Peyer's patch (tissue), 4 donors: ENCODE results near the gene NCLN. TPM values are rescaled to one million over a fixed set of nuclear protein-coding genes. Genes with fewer than 3 reads are reported as not detected.
A peak's percentile ranks its signal among the peaks of the same experiment; 100 is the strongest.

Experiments used
- DNase-seq, 3 donors: peaks; one replicate each; pipeline ENCODE4 v3.0.0-alpha.2; 2017 to 2019
- H3K27ac ChIP-seq, 4 donors: fragments of 200-600 bp; sonication (generic); one replicate each; pipeline ENCODE4 v1.5.1; 2016 to 2019
- H3K27me3 ChIP-seq, 2 donors: fragments of 200-600 bp; sonication (generic); one replicate each; pipeline ENCODE4 v1.5.1; 2019
- H3K36me3 ChIP-seq, 3 donors: fragments of 200-600 bp; sonication (generic); one replicate each; pipeline ENCODE4 v1.5.1; 2016 to 2019
- H3K4me1 ChIP-seq, 4 donors: fragments of 200-600 bp; sonication (generic); one replicate each; pipeline ENCODE4 v1.5.1; 2016 to 2019
- H3K4me3 ChIP-seq, 4 donors: fragments of 200-600 bp; sonication (generic); 1 replicate in 3 of 4; 2 replicates in 1 of 4; pipeline ENCODE4 v1.5.1; 2016 to 2019; ENCODE audit warnings: mild to moderate bottlenecking in 1 of 4
- H3K9me3 ChIP-seq, 4 donors: fragments of 200-600 bp; sonication (generic); one replicate each; pipeline ENCODE4 v1.5.1; 2016 to 2019; ENCODE audit warnings: mild to moderate bottlenecking in 1 of 4
- CTCF ChIP-seq, 6 experiments: fragments of 450-650 bp in 4 of 6; fragments of 200-600 bp in 2 of 6; sonication (generic) in 1 of 6; IDR thresholded peaks; one replicate each; pipeline ENCODE4 v1.5.1; 2017 to 2019; ENCODE audit warnings: antibody characterized with exemption in 6 of 6, mild to moderate bottlenecking in 3 of 6, moderate library complexity in 1 of 6
- POLR2A ChIP-seq, 2 donors: fragments of 450-650 bp; IDR thresholded peaks; one replicate each; pipeline ENCODE4 v1.5.1; 2017; ENCODE audit warnings: antibody characterized with exemption in 2 of 2, mild to moderate bottlenecking in 2 of 2, moderate library complexity in 2 of 2
- total RNA-seq, 4 donors: library from RNA; depleted of rRNA; stranded (reverse); fragments of >200 nt; gene quantifications; one replicate each; pipeline ENCODE4 v1.1.0, GENCODE V29; 2016

NCLN gene
- total RNA-seq, 4 donors from 2014 or later: 84.2 to 126 (median 117) TPM

- no peaks in the 10 kb centered on the region for H3K36me3 ChIP-seq
- no peak overlapping the region for H3K27ac ChIP-seq
- no peak overlapping the region for H3K4me3 ChIP-seq
- TF ChIP-seq CTCF (IDR thresholded peaks at IDR 0.05) (no peak), POLR2A (IDR thresholded peaks at IDR 0.05) (no peak)
- no peak for DNase-seq
- no peaks in the 10 kb centered on the region for H3K27me3 ChIP-seq
- H3K4me1 ChIP-seq: peaks cover 0 to 26% (median 23%) of the 10 kb centered on the region in 4 donors
- H3K9me3 ChIP-seq: no peaks in the 10 kb centered on the region
Measured at GRCh38 chr19:3183721-3184641, 1.7 kb upstream of the NCLN start.

GRCh38 chr19:3184847-3185460, 776 bp upstream of the NCLN start:
- DNase-seq: peak in 2 of 3 donors; percentile 81 to 86

DNA sequence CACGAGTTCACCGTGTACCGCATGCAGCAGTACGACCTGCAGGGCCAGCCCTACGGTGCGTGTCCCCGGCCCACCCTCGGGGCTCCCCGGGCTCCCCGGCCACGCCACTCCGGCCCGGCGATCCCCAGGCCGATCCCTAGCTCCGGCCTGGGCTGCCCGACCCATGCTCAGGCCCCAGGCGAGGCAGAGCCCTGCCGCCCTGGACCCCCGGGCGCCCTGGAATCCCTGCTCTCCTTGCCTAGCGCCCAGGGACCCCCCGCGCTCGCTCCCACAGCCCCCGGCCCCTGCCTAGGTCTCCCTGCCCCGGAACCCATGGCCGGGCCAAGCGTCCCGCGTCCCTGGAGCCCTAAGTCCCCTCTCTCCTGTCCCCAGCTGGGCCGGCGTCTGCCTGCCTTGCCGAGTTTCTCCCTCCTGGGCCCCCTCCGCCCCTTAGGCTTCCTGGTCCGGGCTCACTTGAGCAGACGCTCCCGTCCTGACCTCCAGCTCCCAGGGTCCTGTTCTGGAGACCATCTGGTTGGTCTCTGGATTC, 494 bp downstream of the NCLN start:
- H3K27ac ChIP-seq: peak overlapping the region; percentile 68 to 97 (median 83)

More at GRCh38 chr19:3184847-3185460, 776 bp upstream of the NCLN start:
- Histone ChIP-seq H3K4me1 (peaks cover 6 to 30% (median 23%) of the 10 kb centered on the region in 4 donors), H3K27ac (peak overlapping the region; percentile 68 to 97 (median 83)), H3K9me3 (no peaks in the 10 kb centered on the region), H3K4me3 (peak overlapping the region; percentile 72 to 97 (median 90)), H3K36me3 (no peaks in the 10 kb centered on the region), H3K27me3 (no peaks in the 10 kb centered on the region)
- TF ChIP-seq POLR2A (IDR thresholded peaks at IDR 0.05) (no peak), CTCF (IDR thresholded peaks at IDR 0.05) (no peak)

GRCh38 chr19:3186891-3187661, 1.3 kb downstream of the NCLN start:
- DNase-seq: no peak
- peaks cover 6 to 25% (median 22%) of the 10 kb centered on the region in 4 donors for H3K4me1 ChIP-seq
- H3K27ac ChIP-seq: peak overlapping the region in 3 of 4 donors; percentile 68 to 97 (median 83)
- peak overlapping the region; percentile 72 to 97 (median 90) for H3K4me3 ChIP-seq
- H3K27me3 ChIP-seq: no peaks in the 10 kb centered on the region
- H3K9me3 ChIP-seq: no peaks in the 10 kb centered on the region
- TF ChIP-seq CTCF (IDR thresholded peaks at IDR 0.05) (no peak), POLR2A (IDR thresholded peaks at IDR 0.05) (peak in 1 of 2 donors; percentile 33)
- no peaks in the 10 kb centered on the region for H3K36me3 ChIP-seq

More for the DNA sequence above, 494 bp downstream of the NCLN start:
- TF ChIP-seq CTCF (IDR thresholded peaks at IDR 0.05): no peak
- TF ChIP-seq POLR2A (IDR thresholded peaks at IDR 0.05): peak in 1 of 2 donors; percentile 11
- peak overlapping the region; percentile 72 to 97 (median 90) for H3K4me3 ChIP-seq
- H3K9me3 ChIP-seq: no peaks in the 10 kb centered on the region
- H3K27me3 ChIP-seq: no peaks in the 10 kb centered on the region
- peak in 1 of 3 donors; percentile 61 for DNase-seq
- peaks cover 6 to 30% (median 23%) of the 10 kb centered on the region in 4 donors for H3K4me1 ChIP-seq
- no peaks in the 10 kb centered on the region for H3K36me3 ChIP-seq
